Putamen (tissue), 1 donor: Measurements from ENCODE around the gene HIVEP1.

Experiments
- DNase-seq: peaks from one replicate; pipeline ENCODE4 v3.0.0-alpha.2; 2016; ENCODE audit warnings: low spot score

The HIVEP1 gene

GRCh38 chr6:12049165-12049564 lies 37.1 kb downstream of the HIVEP1 start:
- no peak for DNase-seq

GRCh38 chr6:12051861-12052368 lies 39.8 kb downstream of the HIVEP1 start:
- DNase-seq = no peak

GRCh38 chr6:12058172-12058961 lies 46.3 kb downstream of the HIVEP1 start:
- DNase-seq = no peak

- peak; percentile 62 for DNase-seq
Measured at GRCh38 chr6:12060780-12061609, 48.9 kb downstream of the HIVEP1 start.

GRCh38 chr6:12062605-12063004 lies 50.5 kb downstream of the HIVEP1 start:
- DNase-seq = no peak

- DNase-seq = no peak
Measured at GRCh38 chr6:12064131-12064530, 52.0 kb downstream of the HIVEP1 start.

- no peak for DNase-seq
Measured at GRCh38 chr6:12064538-12065071, 52.5 kb downstream of the HIVEP1 start.

- DNase-seq = no peak
Measured at GRCh38 chr6:12065321-12066140, 53.4 kb downstream of the HIVEP1 start.

- no peak for DNase-seq
Measured at GRCh38 chr6:12066297-12066696, 54.2 kb downstream of the HIVEP1 start.

GRCh38 chr6:12068899-12069557 lies 56.9 kb downstream of the HIVEP1 start:
- no peak for DNase-seq

GRCh38 chr6:12069891-12070529 lies 57.9 kb downstream of the HIVEP1 start:
- no peak for DNase-seq

GRCh38 chr6:12071064-12071615 lies 59.0 kb downstream of the HIVEP1 start:
- DNase-seq = no peak

- DNase-seq = no peak
Measured at GRCh38 chr6:12075067-12075563, 63.0 kb downstream of the HIVEP1 start.

GRCh38 chr6:12077021-12077710 lies 65.1 kb downstream of the HIVEP1 start:
- DNase-seq = no peak

GRCh38 chr6:12078014-12078413 lies 65.9 kb downstream of the HIVEP1 start:
- no peak for DNase-seq

- no peak for DNase-seq
Measured at GRCh38 chr6:12081771-12082170, 69.7 kb downstream of the HIVEP1 start.

- no peak for DNase-seq
Measured at GRCh38 chr6:12082368-12082767, 70.3 kb downstream of the HIVEP1 start.

GRCh38 chr6:12083302-12083701 lies 71.2 kb downstream of the HIVEP1 start:
- DNase-seq = no peak

GRCh38 chr6:12083763-12084162 lies 71.7 kb downstream of the HIVEP1 start:
- DNase-seq = no peak

- DNase-seq = no peak
Measured at GRCh38 chr6:12084681-12085080, 72.6 kb downstream of the HIVEP1 start.
